HepG2 (cell line): Measurements from ENCODE around the gene TBC1D20. TPM values are rescaled to one million over a fixed set of nuclear protein-coding genes. Genes with fewer than 3 reads are reported as not detected.

ENCODE experiments used
- HMG20B ChIP-seq: conservative IDR thresholded peaks from 2 replicates; pipeline ENCODE4 v1.6.1; 2016; ENCODE audit warnings: missing genetic modification reagents, missing compliant biosample characterization
- HNRNPH1 ChIP-seq: fragments of 200-400 bp; formaldehyde crosslinking; optimal IDR thresholded peaks from 2 replicates; pipeline ENCODE3; 2017; ENCODE audit warnings: mild to moderate bottlenecking, low read depth, low read length
- MLXIP ChIP-seq: sonication (generic); formaldehyde crosslinking; IDR thresholded peaks from 2 replicates; pipeline ENCODE4 v1.9.0; 2021; ENCODE audit warnings: missing genetic modification reagents, borderline replicate concordance
- THAP7 ChIP-seq: sonication (generic); formaldehyde crosslinking; IDR thresholded peaks from 2 replicates; pipeline ENCODE4 v1.8.1; 2023; ENCODE audit warnings: mild to moderate bottlenecking, missing genetic modification reagents
- ZBTB40 ChIP-seq, 2 experiments: fragments of 450-650 bp in 1 of 2; sonication (generic) in 1 of 2; formaldehyde crosslinking in 1 of 2; IDR thresholded peaks; 2 replicates each; pipeline versions ENCODE4 v1.6.1 to v1.8.0; 2016 to 2022; ENCODE audit warnings: antibody characterized with exemption in 1 of 2, mild to moderate bottlenecking in 1 of 2, missing genetic modification reagents in 1 of 2
- ZNF281 ChIP-seq: sonication (generic); formaldehyde crosslinking; IDR thresholded peaks from 2 replicates; pipeline ENCODE4 v1.4.0; 2020; ENCODE audit warnings: missing genetic modification reagents, borderline replicate concordance
- ZNF513 ChIP-seq: sonication (generic); formaldehyde crosslinking; conservative IDR thresholded peaks from 2 replicates; pipeline ENCODE4 v1.5.0; 2020; ENCODE audit warnings: missing genetic modification reagents
- ZNF562 ChIP-seq: sonication (generic); formaldehyde crosslinking; IDR thresholded peaks from 2 replicates; pipeline ENCODE4 v1.8.0; 2022; ENCODE audit warnings: missing genetic modification reagents, borderline replicate concordance
- ZNF720 ChIP-seq: sonication (generic); formaldehyde crosslinking; IDR thresholded peaks from 2 replicates; pipeline ENCODE4 v1.4.0; 2020; ENCODE audit warnings: missing genetic modification reagents
- polyA plus RNA-seq, 8 experiments: library from polyadenylated mRNA; depleted of rRNA in 3 of 8; stranded (reverse) in 7 of 8; unstranded in 1 of 8; fragments of >200 nt; fragmentation: Illumina TruSeq in 4 of 8; extraction: Trizol in 4 of 8; gene quantifications; 2 replicates each; pipeline versions ENCODE4 v1.2.1 to v1.2.3, GENCODE V29; 2011 to 2016; ENCODE audit warnings: low read depth in 4 of 8, missing spikeins in 1 of 8, mixed read lengths in 1 of 8; ENCODE audit not compliant: insufficient read depth in 1 of 8
- total RNA-seq, 5 experiments: library from RNA; depleted of rRNA; stranded (reverse); fragments of >200 nt; fragmentation: Illumina TruSeq; extraction: Trizol; gene quantifications; 2 replicates each; pipeline ENCODE4 v1.2.3, GENCODE V29; 2016; ENCODE audit warnings: low read depth in 1 of 5

Gene TBC1D20
- total and polyA plus RNA-seq, 2 of the 13 experiments (the other 11 are each of a cell fraction or from before 2014, with no cell fraction given), result 36.6 to 47.1 TPM

- TF ChIP-seq MLXIP (CRISPR knock-in tag) (peak; percentile 50; the same call in 1 of the 2 replicates), ZBTB40 (IDR thresholded peaks at IDR 0.05) (no peak), ZBTB40 (CRISPR knock-in tag; IDR thresholded peaks at IDR 0.05) (peak; percentile 81), ZNF513 (CRISPR knock-in tag) (no peak), ZNF281 (CRISPR knock-in tag) (peak; percentile 91), ZNF562 (no peak), HMG20B (CRISPR knock-in tag) (peak; percentile 92), ZNF720 (0 out of 2 replicates have a peak, but pooled peaks have one; percentile 50), HNRNPH1 (no peak), THAP7 (CRISPR knock-in tag) (peak; percentile 48)
These were observed 65.5 kb downstream of the TBC1D20 start (continued) for GRCh38 chr20:396619-397431.
